AG04450 (cell line): Measurements from ENCODE around the gene ARHGAP44. TPM values are rescaled to one million over a fixed set of nuclear protein-coding genes. Genes with fewer than 3 reads are reported as not detected.

ENCODE experiments used
- CTCF ChIA-PET: fragments of 300-600, 350-600 bp; formaldehyde crosslinking; extraction: SDS; loops from one replicate; lab custom pipeline; 2022; ENCODE audit warnings: antibody characterized with exemption, inconsistent platforms; lab: Charles Lee
- POLR2A ChIA-PET: fragments of 350-600 bp; formaldehyde crosslinking; extraction: SDS; loops from one replicate; lab custom pipeline; 2021; ENCODE audit warnings: antibody characterized with exemption, inconsistent platforms; lab: Yijun Ruan, JAX
- DNase-seq: peaks from one replicate; pipeline ENCODE4 v3.0.0-alpha.2; 2011; ENCODE audit warnings: low read depth, low spot score
- H3K27ac ChIP-seq: one replicate; pipeline ENCODE4 v1.5.1; 2012; ENCODE audit warnings: low read depth, low read length, control low read depth
- H3K27me3 ChIP-seq: one replicate; pipeline ENCODE4 v1.6.0; 2012; ENCODE audit warnings: low read length; ENCODE audit not compliant: control insufficient read depth, insufficient read depth
- H3K4me3 ChIP-seq: 2 replicates; pipeline ENCODE4 v1.5.1; 2011; ENCODE audit warnings: mild to moderate bottlenecking, low read depth, low read length, control low read depth
- H3K9me3 ChIP-seq: 2 replicates; pipeline ENCODE4 v1.5.1; 2012; ENCODE audit warnings: low read length; ENCODE audit not compliant: control insufficient read depth, insufficient read depth
- polyA plus RNA-seq: library from polyadenylated mRNA; depleted of rRNA; stranded (reverse); fragments of >200 nt; gene quantifications from 2 replicates; pipeline ENCODE4 v1.2.3, GENCODE V29; 2011
- TF ChIP-seq, protein P1 (sequence below): IDR thresholded peaks from 2 replicates; pipeline ENCODE4 v1.5.1; 2011; ENCODE audit warnings: low read depth, low read length, control low read depth, inconsistent platforms

The ARHGAP44 gene
- polyA plus RNA-seq, 1 experiment: 1.3 TPM

DNA sequence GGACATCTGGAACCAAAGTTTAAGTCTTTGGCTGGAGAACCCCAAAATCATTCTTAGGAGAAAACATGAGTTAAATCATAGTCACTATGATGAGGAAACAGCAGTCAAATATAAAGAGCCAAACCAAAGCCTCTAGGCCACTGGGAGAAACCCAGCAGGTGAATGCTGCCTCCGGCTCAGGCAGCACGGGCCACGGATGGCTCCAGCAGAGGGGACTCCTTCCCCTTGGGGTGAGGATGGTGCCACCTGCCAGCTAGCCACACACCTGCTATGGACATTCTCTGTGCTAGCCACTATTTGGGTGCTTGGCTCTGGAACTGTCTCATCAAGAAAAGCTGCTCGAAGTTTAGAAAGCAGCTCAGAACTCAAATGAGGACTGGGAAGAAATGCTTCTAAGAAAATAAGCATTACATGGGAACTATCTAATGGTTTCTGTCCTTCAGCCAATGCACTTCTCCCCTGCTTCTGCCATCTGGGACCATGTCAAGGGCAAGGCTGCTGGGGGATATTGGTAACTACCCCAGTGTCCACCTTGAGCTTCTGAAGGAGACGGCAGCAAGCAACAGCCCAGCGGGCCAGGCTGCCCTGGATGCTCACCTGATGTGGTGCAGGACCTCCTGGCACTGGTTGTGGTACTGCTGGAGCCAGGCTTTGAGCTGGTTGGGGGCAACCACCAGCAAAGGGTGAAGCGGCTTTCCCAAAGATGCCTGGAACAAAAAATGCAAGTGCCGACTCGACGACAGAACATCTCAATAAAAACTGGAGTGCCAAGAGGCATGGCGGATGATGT is 206.0 kb downstream of the ARHGAP44 start:
- CTCF ChIA-PET: no interaction called here

GRCh38 chr17:12995896-12996295 is 206.6 kb downstream of the ARHGAP44 start:
- CTCF ChIA-PET: no interaction called here
- DNase-seq: no peak
- H3K27me3 ChIP-seq: no peaks in the 10 kb centered on the region
- no peak overlapping the region for H3K4me3 ChIP-seq
- no peak overlapping the region for H3K27ac ChIP-seq
- TF ChIP-seq, protein P1, sequence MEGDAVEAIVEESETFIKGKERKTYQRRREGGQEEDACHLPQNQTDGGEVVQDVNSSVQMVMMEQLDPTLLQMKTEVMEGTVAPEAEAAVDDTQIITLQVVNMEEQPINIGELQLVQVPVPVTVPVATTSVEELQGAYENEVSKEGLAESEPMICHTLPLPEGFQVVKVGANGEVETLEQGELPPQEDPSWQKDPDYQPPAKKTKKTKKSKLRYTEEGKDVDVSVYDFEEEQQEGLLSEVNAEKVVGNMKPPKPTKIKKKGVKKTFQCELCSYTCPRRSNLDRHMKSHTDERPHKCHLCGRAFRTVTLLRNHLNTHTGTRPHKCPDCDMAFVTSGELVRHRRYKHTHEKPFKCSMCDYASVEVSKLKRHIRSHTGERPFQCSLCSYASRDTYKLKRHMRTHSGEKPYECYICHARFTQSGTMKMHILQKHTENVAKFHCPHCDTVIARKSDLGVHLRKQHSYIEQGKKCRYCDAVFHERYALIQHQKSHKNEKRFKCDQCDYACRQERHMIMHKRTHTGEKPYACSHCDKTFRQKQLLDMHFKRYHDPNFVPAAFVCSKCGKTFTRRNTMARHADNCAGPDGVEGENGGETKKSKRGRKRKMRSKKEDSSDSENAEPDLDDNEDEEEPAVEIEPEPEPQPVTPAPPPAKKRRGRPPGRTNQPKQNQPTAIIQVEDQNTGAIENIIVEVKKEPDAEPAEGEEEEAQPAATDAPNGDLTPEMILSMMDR: no peak
- POLR2A ChIA-PET: no interaction called here
- no peaks in the 10 kb centered on the region for H3K9me3 ChIP-seq

More for the DNA sequence above, 206.0 kb downstream of the ARHGAP44 start:
- no peaks in the 10 kb centered on the region for H3K9me3 ChIP-seq
- H3K27ac ChIP-seq: no peak overlapping the region
- H3K4me3 ChIP-seq: no peak overlapping the region
- H3K27me3 ChIP-seq: no peaks in the 10 kb centered on the region
- POLR2A ChIA-PET: no interaction called here
- DNase-seq: no peak
- TF ChIP-seq, protein P1: no peak

DNA sequence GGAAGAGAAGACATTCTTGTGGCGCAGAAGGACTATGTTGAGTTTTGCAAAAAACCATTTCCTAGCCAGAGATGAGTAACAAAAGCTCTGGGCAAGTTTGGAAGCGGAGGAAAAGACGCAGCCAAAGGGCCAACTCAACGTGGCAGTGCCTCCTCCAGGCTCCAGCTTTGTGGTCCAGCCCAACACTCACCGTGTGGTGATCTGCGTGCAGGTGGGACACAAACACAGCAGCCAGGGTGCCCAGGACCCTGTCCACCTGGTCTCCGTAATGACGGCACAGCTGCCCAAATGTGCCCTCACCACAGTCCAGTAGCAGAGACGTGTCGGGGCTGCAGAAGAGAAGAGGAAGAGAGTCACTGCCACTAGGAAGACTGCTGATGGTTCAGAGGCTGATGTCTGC is 207.1 kb downstream of the ARHGAP44 start:
- POLR2A ChIA-PET: no interaction called here
- Histone ChIP-seq H3K9me3 (no peaks in the 10 kb centered on the region), H3K27ac (no peak overlapping the region), H3K27me3 (no peaks in the 10 kb centered on the region), H3K4me3 (no peak overlapping the region)
- TF ChIP-seq, protein P1: no peak
- CTCF ChIA-PET: no interaction called here
- no peak for DNase-seq

- Histone ChIP-seq H3K27me3 (no peaks in the 10 kb centered on the region), H3K27ac (no peak overlapping the region), H3K9me3 (no peaks in the 10 kb centered on the region), H3K4me3 (no peak overlapping the region)
- TF ChIP-seq, protein P1: no peak
- POLR2A ChIA-PET: no interaction called here
- CTCF ChIA-PET: no interaction called here
- no peak for DNase-seq
Measured at GRCh38 chr17:12996941-12997340, 207.6 kb downstream of the ARHGAP44 start.

DNA sequence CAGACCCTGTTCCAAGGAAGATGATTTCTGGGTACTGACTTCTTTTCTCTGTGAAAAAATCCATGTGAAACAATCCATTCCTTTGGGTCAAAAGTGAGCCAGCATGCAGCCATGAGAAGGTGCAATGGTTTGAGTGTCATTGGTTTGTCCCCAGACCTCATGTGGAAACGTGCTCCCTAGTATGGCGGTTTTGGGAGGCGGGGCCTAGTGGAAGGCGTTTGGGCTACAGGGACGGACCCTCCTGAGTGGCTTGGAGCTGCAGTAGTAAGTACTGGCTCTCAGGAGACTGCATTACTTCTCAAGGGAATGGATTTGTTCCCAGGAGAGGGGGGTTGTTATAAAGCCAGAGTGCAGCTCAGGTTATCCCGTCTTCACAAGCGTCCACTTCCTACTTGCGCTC is 209.2 kb downstream of the ARHGAP44 start:
- no peak overlapping the region for H3K27ac ChIP-seq
- TF ChIP-seq, protein P1: no peak
- POLR2A ChIA-PET: interaction anchor here (0.6 kb wide), 1 partner anchor 69 kb away, joined by 3 read pairs; no protein-coding TSS in a partner anchor
- no peaks in the 10 kb centered on the region for H3K27me3 ChIP-seq
- no peak for DNase-seq
- CTCF ChIA-PET: no interaction called here
- H3K9me3 ChIP-seq: no peaks in the 10 kb centered on the region
- H3K4me3 ChIP-seq: no peak overlapping the region
